Central memory CD8-positive, alpha-beta T cell (primary cell): ENCODE results near the gene ABCC1.

Source experiments
- ATAC-seq: fragments of 150-1000 bp; cut with Tn5 transposase; replicated peaks from 2 replicates; pipeline ENCODE4 v1.10.0; 2022; ENCODE audit warnings: mild to moderate bottlenecking, moderate FRiP score, moderate number of reproducible peaks; ENCODE audit not compliant: poor library complexity, severe bottlenecking; ENCODE audit errors: extremely low read depth
- DNase-seq, 2 donors: peaks; one replicate each; pipeline ENCODE4 v3.0.0; 2021; ENCODE audit warnings: low spot score in 2 of 2
- H3K27ac Mint-ChIP-seq: one replicate; pipeline ENCODE4 v1.8.0; 2022; ENCODE audit warnings: low read depth, mild to moderate bottlenecking, moderate library complexity, mixed read lengths
- H3K27me3 Mint-ChIP-seq: one replicate; pipeline ENCODE4 v1.8.0; 2022; ENCODE audit warnings: mixed read lengths
- H3K36me3 Mint-ChIP-seq: one replicate; pipeline ENCODE4 v1.8.0; 2022; ENCODE audit warnings: mild to moderate bottlenecking, moderate library complexity, mixed read lengths; ENCODE audit not compliant: insufficient read depth
- H3K4me1 Mint-ChIP-seq: one replicate; pipeline ENCODE4 v1.8.0; 2022; ENCODE audit warnings: mixed read lengths
- H3K4me3 Mint-ChIP-seq: one replicate; pipeline ENCODE4 v1.8.0; 2022; ENCODE audit warnings: mild to moderate bottlenecking, moderate library complexity, mixed read lengths
- H3K9me3 Mint-ChIP-seq: one replicate; pipeline ENCODE4 v1.8.0; 2022; ENCODE audit warnings: mixed read lengths

ABCC1 gene

DNA sequence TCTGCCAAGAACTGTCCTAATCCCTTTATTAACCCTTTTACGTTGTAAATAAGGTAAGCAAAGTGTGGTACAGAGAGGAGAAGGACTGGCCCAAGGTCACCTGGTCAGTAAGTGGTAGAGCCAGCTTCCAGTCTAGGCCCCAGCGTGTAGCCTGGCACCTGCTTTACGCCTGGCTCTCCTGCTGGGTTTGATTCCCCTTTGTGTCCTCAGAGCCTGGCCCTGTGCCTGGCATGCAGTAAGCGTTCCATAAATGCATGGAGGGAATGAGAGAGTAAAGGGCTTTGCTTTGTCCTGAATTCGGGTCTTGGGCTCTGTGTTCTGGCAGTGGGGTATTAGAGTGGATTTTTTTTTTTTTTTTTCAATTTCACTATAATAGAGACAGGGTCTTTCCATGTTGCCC, 62.7 kb downstream of the ABCC1 start:
- H3K36me3 Mint-ChIP-seq, result peaks cover 44% of the 10 kb centered on the region
- H3K9me3 Mint-ChIP-seq, result no peaks in the 10 kb centered on the region
- no peak for DNase-seq

DNA sequence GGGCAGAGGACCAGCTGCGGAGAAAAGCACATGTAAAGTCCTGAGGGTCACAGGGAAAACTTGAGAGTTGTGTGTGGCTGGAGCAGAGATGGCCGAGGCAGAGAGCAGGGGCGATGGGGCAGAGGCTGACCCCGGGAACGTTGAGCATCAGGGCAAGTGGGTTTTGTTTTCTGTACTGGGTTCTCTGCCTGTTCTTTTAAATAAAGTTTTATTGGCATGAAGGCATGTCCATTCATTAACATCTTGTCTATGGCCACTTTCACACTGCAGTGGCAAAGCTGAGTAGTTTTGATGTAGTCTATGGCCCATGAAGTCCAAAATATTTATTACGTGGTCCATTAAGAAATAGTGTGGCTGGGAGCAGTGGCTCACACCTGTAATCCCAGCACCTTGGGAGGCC, 64.4 kb downstream of the ABCC1 start:
- H3K4me1 Mint-ChIP-seq, result peaks cover 18% of the 10 kb centered on the region
- ATAC-seq (no peak), DNase-seq (no peak)
- no peaks in the 10 kb centered on the region for H3K27me3 Mint-ChIP-seq
- no peak overlapping the region for H3K27ac Mint-ChIP-seq
- H3K9me3 Mint-ChIP-seq, result no peaks in the 10 kb centered on the region
- H3K4me3 Mint-ChIP-seq, result no peak overlapping the region
- peaks cover 45% of the 10 kb centered on the region for H3K36me3 Mint-ChIP-seq

More for the DNA sequence above, 62.7 kb downstream of the ABCC1 start:
- Mint-ChIP-seq H3K27ac (no peak overlapping the region), H3K4me1 (peaks cover 22% of the 10 kb centered on the region), H3K4me3 (no peak overlapping the region), H3K27me3 (no peaks in the 10 kb centered on the region)
- no peak for ATAC-seq

DNA sequence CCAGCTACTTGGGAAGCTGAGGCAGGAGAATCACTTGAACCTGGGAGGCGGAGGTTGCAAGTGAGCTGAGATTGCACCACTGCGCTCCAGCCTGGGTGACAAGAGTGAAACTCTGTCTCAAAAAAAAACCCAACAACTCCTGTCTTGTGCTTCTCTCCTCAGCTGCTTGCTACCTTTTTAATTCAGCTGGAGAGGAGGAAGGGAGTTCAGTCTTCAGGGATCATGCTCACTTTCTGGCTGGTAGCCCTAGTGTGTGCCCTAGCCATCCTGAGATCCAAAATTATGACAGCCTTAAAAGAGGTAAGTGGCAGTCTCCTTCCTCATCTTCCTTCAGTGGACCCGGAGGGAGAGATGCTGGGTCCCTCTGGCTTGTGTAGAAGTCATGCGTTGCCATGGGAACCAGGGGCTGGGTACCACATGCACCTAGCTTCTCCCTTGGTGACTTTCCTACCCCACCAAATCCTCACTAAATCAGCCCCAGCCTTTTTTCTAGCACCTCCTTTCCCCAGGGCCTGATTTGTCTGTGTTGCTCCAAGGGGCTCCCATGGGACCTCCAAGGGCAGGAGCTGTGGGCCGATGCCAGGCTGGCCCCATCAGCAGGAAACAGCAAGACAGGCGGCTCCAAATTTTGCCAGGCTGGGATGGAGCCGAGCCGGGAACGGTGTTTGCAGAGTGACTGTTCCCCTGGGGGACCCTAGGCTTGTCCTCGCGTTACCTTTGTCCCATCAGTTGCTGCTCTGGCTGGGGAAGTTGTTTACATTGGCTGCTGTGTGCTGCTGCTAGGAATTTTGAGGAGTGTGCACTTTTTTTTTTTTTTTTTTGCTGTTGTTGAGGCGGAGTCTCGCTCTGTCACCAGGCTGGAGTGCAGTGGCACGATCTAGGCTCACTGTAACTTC, 65.2 kb downstream of the ABCC1 start:
- DNase-seq (no peak), ATAC-seq (no peak)
- no peaks in the 10 kb centered on the region for H3K27me3 Mint-ChIP-seq
- H3K36me3 Mint-ChIP-seq, result peaks cover 42% of the 10 kb centered on the region
- H3K4me3 Mint-ChIP-seq, result no peak overlapping the region
- no peak overlapping the region for H3K27ac Mint-ChIP-seq
- peaks cover 18% of the 10 kb centered on the region for H3K4me1 Mint-ChIP-seq
- no peaks in the 10 kb centered on the region for H3K9me3 Mint-ChIP-seq

DNA sequence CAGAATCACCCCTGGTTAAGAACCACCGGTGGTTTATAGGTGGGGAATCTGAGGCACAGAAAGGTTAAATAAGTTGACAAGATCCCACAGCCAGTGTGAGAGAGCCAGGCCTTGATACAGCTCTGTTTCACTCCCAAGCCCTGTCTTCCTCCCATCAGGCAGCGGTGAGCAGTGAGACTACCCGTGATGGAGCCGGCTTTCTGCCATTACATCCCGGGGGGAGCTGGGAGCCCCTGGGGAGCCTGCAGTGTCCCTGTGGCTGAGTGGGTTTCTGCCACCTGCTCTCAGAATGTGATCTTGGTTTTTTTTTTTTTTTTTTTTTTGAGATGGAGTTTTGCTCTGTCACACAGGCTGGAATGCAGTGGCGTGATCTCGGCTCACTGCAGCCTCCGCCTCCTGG, 66.4 kb downstream of the ABCC1 start:
- DNase-seq, result no peak
- Mint-ChIP-seq H3K27me3 (no peaks in the 10 kb centered on the region), H3K27ac (no peak overlapping the region), H3K4me3 (no peak overlapping the region), H3K4me1 (peaks cover 11% of the 10 kb centered on the region), H3K9me3 (no peaks in the 10 kb centered on the region), H3K36me3 (peaks cover 34% of the 10 kb centered on the region)
- no peak for ATAC-seq

DNA sequence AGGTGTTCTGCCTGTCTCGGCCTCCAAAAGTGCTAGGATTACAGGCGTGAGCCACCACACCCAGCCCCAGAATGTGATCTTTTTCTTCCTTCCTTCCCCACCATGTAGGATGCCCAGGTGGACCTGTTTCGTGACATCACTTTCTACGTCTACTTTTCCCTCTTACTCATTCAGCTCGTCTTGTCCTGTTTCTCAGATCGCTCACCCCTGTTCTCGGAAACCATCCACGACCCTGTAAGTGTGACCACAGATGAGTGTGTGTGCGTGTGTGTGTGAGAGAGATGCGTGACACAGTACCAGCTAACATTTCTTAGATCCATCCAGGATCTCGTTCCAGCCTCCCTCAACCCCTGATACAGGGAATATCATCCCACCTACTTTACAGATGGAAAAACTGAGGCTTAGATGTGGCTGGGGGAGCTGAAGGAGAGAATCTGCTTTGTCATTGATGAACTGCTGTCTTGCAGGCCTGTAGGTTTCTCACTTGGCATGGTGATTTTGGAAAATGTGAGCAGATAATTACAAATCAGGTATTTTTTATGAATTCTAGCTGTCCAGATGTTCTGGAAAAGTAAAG, 67.1 kb downstream of the ABCC1 start:
- peaks cover 31% of the 10 kb centered on the region for H3K36me3 Mint-ChIP-seq
- H3K9me3 Mint-ChIP-seq, result no peaks in the 10 kb centered on the region
- H3K4me1 Mint-ChIP-seq, result peaks cover 10% of the 10 kb centered on the region
- no peak overlapping the region for H3K27ac Mint-ChIP-seq
- no peak for DNase-seq
- H3K4me3 Mint-ChIP-seq, result no peak overlapping the region
- H3K27me3 Mint-ChIP-seq, result no peaks in the 10 kb centered on the region
- ATAC-seq, result no peak

DNA sequence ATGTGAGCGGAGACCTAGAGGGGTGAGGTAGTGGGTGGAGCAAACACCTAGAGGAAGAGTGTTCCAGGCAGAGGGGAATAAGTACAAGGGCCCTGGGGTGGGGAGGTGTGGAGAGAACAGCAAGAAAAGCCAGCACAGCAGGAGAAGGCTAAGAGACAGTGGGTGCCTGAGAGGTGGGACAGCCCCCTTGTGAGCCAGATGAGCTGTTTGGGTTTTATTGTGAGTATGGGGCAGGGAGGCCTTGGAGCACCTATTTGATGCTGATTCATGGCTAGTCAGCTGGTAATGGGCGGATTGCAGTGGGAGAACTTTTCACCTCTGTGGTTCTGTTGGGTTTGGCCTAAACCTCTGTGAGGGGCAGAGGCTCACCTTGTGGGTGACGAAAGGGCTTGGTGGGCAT, 68.4 kb downstream of the ABCC1 start:
- ATAC-seq (no peak), DNase-seq (no peak)
- peaks cover 26% of the 10 kb centered on the region for H3K36me3 Mint-ChIP-seq
- H3K4me3 Mint-ChIP-seq, result no peak overlapping the region
- no peaks in the 10 kb centered on the region for H3K27me3 Mint-ChIP-seq
- H3K27ac Mint-ChIP-seq, result no peak overlapping the region
- H3K9me3 Mint-ChIP-seq, result no peaks in the 10 kb centered on the region
- H3K4me1 Mint-ChIP-seq, result peaks cover 10% of the 10 kb centered on the region

DNA sequence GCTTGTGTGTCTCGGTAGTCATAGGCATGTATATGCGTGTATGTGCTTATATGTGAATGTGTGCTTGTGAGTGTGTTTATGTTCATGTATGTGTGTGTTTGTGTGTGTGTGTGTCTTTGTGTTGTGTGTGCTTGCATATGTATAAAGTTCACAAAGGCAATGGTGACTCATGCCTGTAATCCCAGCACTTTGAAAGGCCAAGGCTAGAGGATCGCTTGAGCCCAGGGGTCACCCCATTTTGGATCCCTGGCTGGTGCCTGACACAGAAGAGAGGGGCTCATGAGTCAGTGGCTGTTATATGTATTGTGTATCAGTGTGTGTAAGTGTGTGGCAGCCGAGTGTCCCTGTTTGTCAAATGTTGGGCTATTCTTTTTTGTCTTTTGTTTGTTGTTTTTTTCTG, 69.3 kb downstream of the ABCC1 start:
- H3K27ac Mint-ChIP-seq, result no peak overlapping the region
- H3K4me1 Mint-ChIP-seq, result peaks cover 10% of the 10 kb centered on the region
- DNase-seq (no peak), ATAC-seq (no peak)
- peaks cover 25% of the 10 kb centered on the region for H3K36me3 Mint-ChIP-seq
- H3K9me3 Mint-ChIP-seq, result no peaks in the 10 kb centered on the region
- H3K4me3 Mint-ChIP-seq, result no peak overlapping the region
- no peaks in the 10 kb centered on the region for H3K27me3 Mint-ChIP-seq

DNA sequence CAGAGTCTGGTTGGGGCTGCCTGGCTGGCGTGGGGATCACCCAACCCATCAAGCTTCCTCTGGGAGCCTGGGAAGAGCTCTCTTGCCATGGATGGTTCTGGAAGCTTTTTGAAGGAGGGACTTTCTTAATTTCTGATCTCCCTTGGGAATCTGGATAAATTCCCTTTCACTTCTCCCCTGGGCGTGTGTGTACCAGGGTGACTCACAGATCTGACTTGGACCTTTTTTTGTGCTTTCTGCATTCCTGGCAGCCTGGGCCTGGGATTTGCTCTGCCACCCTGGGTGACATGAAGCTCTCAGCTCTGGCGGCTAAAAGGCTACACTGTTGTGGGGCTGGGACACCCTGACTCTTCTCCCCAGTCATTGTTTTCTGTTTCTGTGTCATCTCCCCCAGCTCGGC, 70.1 kb downstream of the ABCC1 start:
- Mint-ChIP-seq H3K27ac (no peak overlapping the region), H3K27me3 (no peaks in the 10 kb centered on the region), H3K4me1 (peaks cover 18% of the 10 kb centered on the region), H3K36me3 (peaks cover 23% of the 10 kb centered on the region), H3K9me3 (no peaks in the 10 kb centered on the region), H3K4me3 (no peak overlapping the region)
- DNase-seq (no peak), ATAC-seq (no peak)

DNA sequence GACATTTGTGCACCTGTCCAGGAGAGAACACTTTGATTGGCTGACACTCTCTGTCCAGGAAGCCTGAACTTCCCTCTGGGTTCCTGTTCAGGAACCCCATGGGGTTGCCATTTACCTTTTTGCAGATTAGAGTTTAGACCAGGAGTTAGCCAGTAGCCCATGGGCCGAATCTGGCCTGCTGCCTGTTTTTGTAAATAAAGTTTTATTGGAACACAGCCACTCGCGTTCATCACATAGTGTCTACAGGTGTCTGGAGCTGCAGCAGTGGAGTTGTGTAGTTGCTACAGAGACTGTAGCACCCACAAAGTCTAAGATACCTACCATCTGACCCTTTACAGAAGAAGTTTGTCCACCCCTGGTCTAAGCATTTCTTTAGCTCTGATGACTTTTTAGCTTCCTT, 70.9 kb downstream of the ABCC1 start:
- H3K4me1 Mint-ChIP-seq, result peaks cover 26% of the 10 kb centered on the region
- no peaks in the 10 kb centered on the region for H3K27me3 Mint-ChIP-seq
- no peaks in the 10 kb centered on the region for H3K9me3 Mint-ChIP-seq
- no peak for DNase-seq
- ATAC-seq, result no peak
- H3K4me3 Mint-ChIP-seq, result no peak overlapping the region
- no peak overlapping the region for H3K27ac Mint-ChIP-seq
- peaks cover 18% of the 10 kb centered on the region for H3K36me3 Mint-ChIP-seq

DNA sequence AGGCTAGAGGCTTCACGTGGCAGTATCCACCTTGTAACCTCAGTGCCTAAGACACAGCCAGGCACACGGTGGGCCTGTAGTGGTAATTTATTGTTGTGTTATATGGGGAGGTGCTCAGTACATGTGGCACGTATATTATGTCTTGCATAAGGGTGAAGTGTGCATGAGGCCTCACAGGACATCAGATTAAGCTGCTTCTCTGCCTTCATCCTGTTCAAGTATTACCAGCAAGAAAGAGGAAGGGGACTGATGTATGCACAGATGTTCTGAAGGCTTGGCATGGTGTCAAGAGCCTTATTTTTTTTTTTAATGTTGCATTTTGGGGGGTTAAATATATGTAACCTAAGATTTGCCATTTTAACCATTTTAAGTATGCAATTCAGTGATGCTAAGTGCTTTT, 71.6 kb downstream of the ABCC1 start:
- Mint-ChIP-seq H3K36me3 (peaks cover 14% of the 10 kb centered on the region), H3K4me3 (no peak overlapping the region), H3K4me1 (peaks cover 31% of the 10 kb centered on the region), H3K9me3 (no peaks in the 10 kb centered on the region), H3K27ac (no peak overlapping the region), H3K27me3 (no peaks in the 10 kb centered on the region)
- ATAC-seq (no peak), DNase-seq (no peak)

DNA sequence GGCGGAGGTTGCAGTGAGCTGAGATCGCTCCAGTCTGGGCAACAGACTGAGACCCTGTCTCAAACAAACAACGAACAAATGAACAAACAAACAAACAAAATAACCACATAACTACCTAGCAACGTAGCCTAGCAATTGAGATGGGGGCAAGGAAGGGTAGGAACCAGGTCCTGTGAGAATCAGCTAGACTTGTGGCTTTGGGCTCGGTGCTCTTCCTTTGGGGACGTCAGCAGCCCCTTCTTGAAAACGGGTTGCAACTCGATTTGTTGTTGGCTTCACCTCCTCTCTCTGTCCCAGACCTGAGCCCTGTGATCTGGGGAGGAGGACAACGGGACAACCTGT, 72.2 kb downstream of the ABCC1 start:
- peaks cover 26% of the 10 kb centered on the region for H3K4me1 Mint-ChIP-seq
- no peak for ATAC-seq
- peaks cover 14% of the 10 kb centered on the region for H3K36me3 Mint-ChIP-seq
- no peak overlapping the region for H3K4me3 Mint-ChIP-seq
- no peak overlapping the region for H3K27ac Mint-ChIP-seq
- H3K9me3 Mint-ChIP-seq, result no peaks in the 10 kb centered on the region
- no peaks in the 10 kb centered on the region for H3K27me3 Mint-ChIP-seq
- DNase-seq, result no peak

DNA sequence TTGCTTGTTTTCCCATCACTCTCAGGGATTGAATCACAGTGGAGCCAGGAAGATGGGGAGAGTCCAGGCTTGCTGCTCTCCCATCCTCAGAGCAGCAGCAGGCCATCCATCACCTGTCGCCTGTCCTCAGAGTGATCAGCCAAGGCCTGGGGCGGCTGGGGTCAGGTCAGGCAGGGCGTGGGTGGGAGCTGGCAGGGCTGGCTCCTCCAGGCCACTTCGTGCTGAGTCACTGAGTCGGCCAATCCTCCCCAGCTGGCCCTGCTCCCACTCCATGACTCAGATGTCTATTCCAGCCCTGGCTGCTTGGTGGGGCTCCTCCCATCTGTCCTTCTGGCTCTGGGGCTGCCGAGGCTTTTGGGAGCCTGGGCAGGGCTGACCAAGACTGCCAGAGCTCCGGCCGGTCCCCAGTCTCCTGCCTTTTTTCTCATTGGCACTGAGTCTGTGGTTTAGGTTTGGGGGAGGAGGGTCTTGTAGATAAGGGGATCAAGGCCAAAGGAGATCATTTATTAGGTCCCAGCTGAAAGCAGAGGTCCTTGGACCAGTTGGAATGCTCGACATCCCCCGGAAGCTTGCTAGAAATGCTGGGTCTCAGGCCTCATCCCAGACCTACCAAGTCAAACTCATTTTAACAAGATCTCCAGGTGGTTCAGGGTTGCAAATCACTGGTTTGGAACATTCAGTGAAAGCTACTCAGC, 72.7 kb downstream of the ABCC1 start:
- ATAC-seq, result no peak
- H3K9me3 Mint-ChIP-seq, result no peaks in the 10 kb centered on the region
- H3K27me3 Mint-ChIP-seq, result no peaks in the 10 kb centered on the region
- H3K27ac Mint-ChIP-seq, result no peak overlapping the region
- no peak for DNase-seq
- peaks cover 14% of the 10 kb centered on the region for H3K36me3 Mint-ChIP-seq
- H3K4me1 Mint-ChIP-seq, result peaks cover 26% of the 10 kb centered on the region
- H3K4me3 Mint-ChIP-seq, result no peak overlapping the region

DNA sequence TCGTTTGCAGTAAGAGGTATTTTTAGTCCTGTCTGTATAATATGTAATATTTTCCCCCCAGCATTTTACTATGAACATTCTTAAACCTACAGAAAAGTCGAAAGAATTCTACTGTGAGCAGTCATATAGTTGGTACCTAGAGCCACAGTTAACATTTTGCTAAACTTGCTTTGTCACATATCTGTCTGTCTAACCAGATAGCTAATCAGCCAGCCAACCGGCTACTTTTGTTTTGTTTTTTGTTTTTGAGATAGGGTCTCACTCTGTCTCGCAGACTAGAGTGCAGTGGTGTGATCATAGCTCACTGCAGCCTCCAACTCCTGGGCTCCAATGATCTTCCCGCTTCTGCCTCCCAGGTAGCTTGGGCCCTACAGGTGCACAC, 73.3 kb downstream of the ABCC1 start:
- peaks cover 15% of the 10 kb centered on the region for H3K36me3 Mint-ChIP-seq
- ATAC-seq (no peak), DNase-seq (no peak)
- no peaks in the 10 kb centered on the region for H3K9me3 Mint-ChIP-seq
- peak overlapping the region; percentile 53 for H3K27ac Mint-ChIP-seq
- no peaks in the 10 kb centered on the region for H3K27me3 Mint-ChIP-seq
- no peak overlapping the region for H3K4me3 Mint-ChIP-seq
- H3K4me1 Mint-ChIP-seq, result peaks cover 23% of the 10 kb centered on the region
